Common myeloid progenitor, CD34-positive (primary cell): Measurements from ENCODE around the gene OLFM1.

Experiments
- CTCF ChIA-PET: fragments of 350-600 bp; sonication (Branson Sonifier 250); formaldehyde crosslinking; loops from one replicate; lab custom pipeline; 2021; ENCODE audit warnings: antibody characterized with exemption; lab: Charles Lee
- POLR2A ChIA-PET: fragments of 350-600 bp; sonication (Branson Sonifier 250); formaldehyde crosslinking; loops from one replicate; lab custom pipeline; 2021; ENCODE audit warnings: antibody characterized with exemption; lab: Charles Lee
- DNase-seq, 3 donors: peaks; one replicate each; pipeline versions ENCODE4 v3.0.0 to v3.0.0-alpha.2; 2013
- H3K27ac ChIP-seq, 2 experiments: 1 replicate in 1 of 2; 2 replicates in 1 of 2; pipeline ENCODE4 v1.7.0; 2013; ENCODE audit warnings: inconsistent platforms in 2 of 2, low read length in 2 of 2, mild to moderate bottlenecking in 2 of 2, low read depth in 1 of 2, moderate library complexity in 1 of 2; ENCODE audit not compliant: severe bottlenecking in 2 of 2, insufficient read depth in 1 of 2, poor library complexity in 1 of 2
- H3K27me3 ChIP-seq, 5 experiments: replicated peaks in 2 of 5; 1 replicate in 3 of 5; 2 replicates in 2 of 5; pipeline versions ENCODE4 v1.6.1 to v1.7.0; 2013; ENCODE audit warnings: low read length in 4 of 5, mild to moderate bottlenecking in 2 of 5, moderate library complexity in 2 of 5, inconsistent platforms in 1 of 5; ENCODE audit not compliant: insufficient read depth in 5 of 5, control insufficient read depth in 4 of 5
- H3K36me3 ChIP-seq, 4 experiments: 1 replicate in 2 of 4; 2 replicates in 2 of 4; pipeline versions ENCODE4 v1.6.1 to v1.7.0; 2013; ENCODE audit warnings: low read length in 3 of 4, control low read depth in 1 of 4, mild to moderate bottlenecking in 1 of 4; ENCODE audit not compliant: control insufficient read depth in 4 of 4, insufficient read depth in 4 of 4
- H3K4me1 ChIP-seq, 4 experiments: 1 replicate in 3 of 4; 2 replicates in 1 of 4; pipeline versions ENCODE4 v1.6.1 to v1.7.1; 2013; ENCODE audit warnings: low read length in 3 of 4, mild to moderate bottlenecking in 3 of 4, control low read depth in 1 of 4, inconsistent platforms in 1 of 4, moderate library complexity in 1 of 4; ENCODE audit not compliant: control insufficient read depth in 4 of 4, insufficient read depth in 4 of 4; ENCODE audit errors: control extremely low read depth in 1 of 4
- H3K4me3 ChIP-seq, 7 experiments: 1 replicate in 4 of 7; 2 replicates in 3 of 7; pipeline versions ENCODE4 v1.5.1 to v1.7.0; 2013; ENCODE audit warnings: mild to moderate bottlenecking in 7 of 7, low read length in 6 of 7, moderate library complexity in 6 of 7, inconsistent platforms in 2 of 7, low read depth in 2 of 7, control low read depth in 1 of 7; ENCODE audit not compliant: insufficient read depth in 4 of 7, control insufficient read depth in 1 of 7; ENCODE audit errors: extremely low read depth in 1 of 7
- H3K9me3 ChIP-seq, 5 experiments: 1 replicate in 4 of 5; 2 replicates in 1 of 5; pipeline versions ENCODE4 v1.6.1 to v1.7.1; 2013; ENCODE audit warnings: low read length in 4 of 5, mild to moderate bottlenecking in 2 of 5, inconsistent platforms in 1 of 5, low read depth in 1 of 5, moderate library complexity in 1 of 5; ENCODE audit not compliant: control insufficient read depth in 4 of 5, insufficient read depth in 2 of 5; ENCODE audit errors: control extremely low read depth in 1 of 5
- WGBS: methylation state at CpG from one replicate; pipeline ENCODE4 v1.1.5; 2013; ENCODE audit not compliant: insufficient coverage; 5-methylcytosine and 5-hydroxymethylcytosine counted together

OLFM1 gene

GRCh38 chr9:135066291-135066690 lies 21.2 kb upstream of the OLFM1 start:
- no peak overlapping the region for H3K4me3 ChIP-seq
- H3K9me3 ChIP-seq: peaks cover 0 to 13% (median 7%) of the 10 kb centered on the region in 5 experiments
- H3K27ac ChIP-seq: no peak overlapping the region
- no peaks in the 10 kb centered on the region for H3K36me3 ChIP-seq
- H3K4me1 ChIP-seq: no peaks in the 10 kb centered on the region
- no peak for DNase-seq
- CTCF ChIA-PET: no interaction called here
- POLR2A ChIA-PET: no interaction called here
- H3K27me3 ChIP-seq: peaks cover 2 to 62% (median 6%) of the 10 kb centered on the region in 5 experiments
- 100% methylated on average over 1 of the region's 7 CpGs for WGBS

GRCh38 chr9:135067096-135067710 lies 20.3 kb upstream of the OLFM1 start:
- Histone ChIP-seq H3K9me3 (peaks cover 0 to 13% (median 7%) of the 10 kb centered on the region in 5 experiments), H3K4me1 (no peaks in the 10 kb centered on the region), H3K36me3 (no peaks in the 10 kb centered on the region), H3K27me3 (peaks cover 2 to 56% (median 7%) of the 10 kb centered on the region in 5 experiments), H3K4me3 (no peak overlapping the region), H3K27ac (no peak overlapping the region)
- DNase-seq: no peak
- POLR2A ChIA-PET: no interaction called here
- CTCF ChIA-PET: no interaction called here
- WGBS: 87% methylated on average over 8 of the region's 20 CpGs

- POLR2A ChIA-PET: no interaction called here
- no peak overlapping the region for H3K4me3 ChIP-seq
- no peaks in the 10 kb centered on the region for H3K4me1 ChIP-seq
- H3K27me3 ChIP-seq: peaks cover 3 to 66% (median 10%) of the 10 kb centered on the region in 5 experiments
- CTCF ChIA-PET: no interaction called here
- 90% methylated on average over 10 of the region's 18 CpGs for WGBS
- H3K36me3 ChIP-seq: no peaks in the 10 kb centered on the region
- peaks cover 0 to 8% (median under 1%) of the 10 kb centered on the region in 5 experiments for H3K9me3 ChIP-seq
- no peak for DNase-seq
- no peak overlapping the region for H3K27ac ChIP-seq
Observed at GRCh38 chr9:135068776-135069415, 18.6 kb upstream of the OLFM1 start.

GRCh38 chr9:135069558-135070197 lies 17.8 kb upstream of the OLFM1 start:
- CTCF ChIA-PET: interaction anchor here (1.7 kb wide), 1 partner anchor 13 kb away, joined by 6 read pairs; no protein-coding TSS in a partner anchor

GRCh38 chr9:135070198-135070951 lies 17.1 kb upstream of the OLFM1 start:
- H3K27me3 ChIP-seq: peaks cover 3 to 76% (median 15%) of the 10 kb centered on the region in 5 experiments
- POLR2A ChIA-PET: no interaction called here
- H3K27ac ChIP-seq: no peak overlapping the region
- H3K36me3 ChIP-seq: no peaks in the 10 kb centered on the region
- DNase-seq: no peak
- H3K4me1 ChIP-seq: peaks cover 0 to 6% (median 2%) of the 10 kb centered on the region in 4 experiments
- H3K4me3 ChIP-seq: no peak overlapping the region
- no peaks in the 10 kb centered on the region for H3K9me3 ChIP-seq
- 46% methylated on average over 19 of the region's 22 CpGs for WGBS
- CTCF ChIA-PET: interaction anchor here (1.7 kb wide), 1 partner anchor 12 kb away, joined by 6 read pairs; no protein-coding TSS in a partner anchor

More at GRCh38 chr9:135069558-135070197, 17.8 kb upstream of the OLFM1 start:
- no peaks in the 10 kb centered on the region for H3K4me1 ChIP-seq
- H3K27ac ChIP-seq: no peak overlapping the region
- no peak overlapping the region for H3K4me3 ChIP-seq
- POLR2A ChIA-PET: no interaction called here
- 48% methylated on average over 13 of the region's 15 CpGs for WGBS
- H3K27me3 ChIP-seq: peaks cover 3 to 73% (median 11%) of the 10 kb centered on the region in 5 experiments
- DNase-seq: no peak
- peaks cover 0 to 5% (median 0%) of the 10 kb centered on the region in 5 experiments for H3K9me3 ChIP-seq
- H3K36me3 ChIP-seq: no peaks in the 10 kb centered on the region

GRCh38 chr9:135070964-135071735 lies 16.3 kb upstream of the OLFM1 start:
- ChIA-PET POLR2A (no interaction called here), CTCF (interaction anchor here (1.7 kb wide), 1 partner anchor 11 kb away, joined by 6 read pairs; no protein-coding TSS in a partner anchor)
- Histone ChIP-seq H3K36me3 (no peaks in the 10 kb centered on the region), H3K27me3 (peaks cover 3 to 83% (median 18%) of the 10 kb centered on the region in 5 experiments), H3K4me1 (peaks cover 0 to 8% (median 4%) of the 10 kb centered on the region in 4 experiments), H3K27ac (no peak overlapping the region), H3K9me3 (no peaks in the 10 kb centered on the region), H3K4me3 (no peak overlapping the region)
- 65% methylated on average over 14 of the region's 16 CpGs for WGBS
- no peak for DNase-seq
